H1 (cell line): Measurements from ENCODE around the gene GGT6. TPM values are rescaled to one million over a fixed set of nuclear protein-coding genes. Genes with fewer than 3 reads are reported as not detected.

Experiments
- CTCF ChIA-PET: fragments of 300-600 bp; sonication (Branson Sonifier 250); formaldehyde crosslinking; loops from one replicate; lab custom pipeline; 2021; ENCODE audit not compliant: partially characterized antibody; lab: Charles Lee
- POLR2A ChIA-PET: fragments of 300-600 bp; sonication (Branson Sonifier 250); formaldehyde crosslinking; loops from one replicate; lab custom pipeline; 2021; ENCODE audit warnings: inconsistent platforms; ENCODE audit not compliant: partially characterized antibody; lab: Charles Lee
- DNase-seq, 2 experiments: peaks; one replicate each; pipeline versions ENCODE4 v3.0.0 to v3.0.0-alpha.2; 2010 to 2022; ENCODE audit warnings: low spot score in 2 of 2, low read depth in 1 of 2, mixed read lengths in 1 of 2
- FAIRE-seq: peaks from 2 replicates; lab custom pipeline; 2011; peaks lifted over from hg19 to GRCh38; lab: Jason Lieb, UNC
- H2AFZ ChIP-seq: 2 replicates; pipeline ENCODE4 v1.8.1; 2012; ENCODE audit warnings: low read length, inconsistent platforms
- H2AK5ac ChIP-seq: 2 replicates; pipeline ENCODE4 v1.6.1; 2013; ENCODE audit warnings: low read depth, low read length
- H2BK120ac ChIP-seq: replicated peaks from 2 replicates; pipeline ENCODE3; 2013; ENCODE audit warnings: low read depth, low read length, inconsistent platforms
- H2BK12ac ChIP-seq: 2 replicates; pipeline ENCODE4 v1.6.1; 2013; ENCODE audit warnings: low read depth, low read length
- H2BK15ac ChIP-seq: 2 replicates; pipeline ENCODE4 v1.6.1; 2013; ENCODE audit warnings: low read length
- H2BK20ac ChIP-seq: 2 replicates; pipeline ENCODE4 v1.6.1; 2013; ENCODE audit warnings: low read length
- H2BK5ac ChIP-seq: 2 replicates; pipeline ENCODE4 v1.6.1; 2013; ENCODE audit warnings: low read depth, low read length
- H3K14ac ChIP-seq: 2 replicates; pipeline ENCODE4 v1.6.1; 2013; ENCODE audit warnings: inconsistent platforms; ENCODE audit not compliant: insufficient read length
- H3K18ac ChIP-seq: 2 replicates; pipeline ENCODE4 v1.6.1; 2013; ENCODE audit warnings: low read length; ENCODE audit errors: extremely low read depth
- H3K23ac ChIP-seq: 2 replicates; pipeline ENCODE4 v1.6.1; 2013; ENCODE audit warnings: inconsistent platforms; ENCODE audit not compliant: insufficient read length
- H3K23me2 ChIP-seq: 2 replicates; pipeline ENCODE4 v1.6.1; 2013; ENCODE audit warnings: low read depth, low read length
- H3K27ac ChIP-seq: 2 replicates; pipeline ENCODE4 v1.6.1; 2011; ENCODE audit warnings: low read depth, low read length, inconsistent platforms
- H3K27me3 ChIP-seq, 4 experiments: replicated peaks in 1 of 4; 1 replicate in 1 of 4; 2 replicates in 3 of 4; pipeline versions ENCODE4 v1.6.1 to v1.8.1; 2011 to 2013; ENCODE audit warnings: low read length in 3 of 4, mild to moderate bottlenecking in 3 of 4, inconsistent platforms in 2 of 4, mixed read lengths in 2 of 4, moderate library complexity in 1 of 4; ENCODE audit not compliant: control insufficient read depth in 3 of 4, insufficient read depth in 3 of 4; ENCODE audit errors: extremely low read depth in 1 of 4
- H3K36me3 ChIP-seq, 4 experiments: 2 replicates each; pipeline versions ENCODE4 v1.6.1 to v1.8.1; 2011 to 2013; ENCODE audit warnings: mild to moderate bottlenecking in 4 of 4, low read length in 3 of 4, moderate library complexity in 2 of 4, control low read depth in 1 of 4, inconsistent platforms in 1 of 4; ENCODE audit not compliant: insufficient read depth in 4 of 4, control insufficient read depth in 2 of 4
- H3K4ac ChIP-seq: replicated peaks from 2 replicates; pipeline ENCODE3; 2013; ENCODE audit warnings: low read length, low read depth, mixed read lengths, inconsistent platforms; ENCODE audit not compliant: insufficient read length
- H3K4me1 ChIP-seq, 4 experiments: replicated peaks in 1 of 4; 1 replicate in 1 of 4; 2 replicates in 3 of 4; pipeline versions ENCODE4 v1.6.1 to v1.8.1; 2011 to 2013; ENCODE audit warnings: low read length in 3 of 4, inconsistent platforms in 2 of 4, mixed read lengths in 1 of 4; ENCODE audit not compliant: insufficient read depth in 4 of 4, control insufficient read depth in 3 of 4
- H3K4me2 ChIP-seq, 2 experiments: 2 replicates each; pipeline versions ENCODE4 v1.6.1 to v1.8.1; 2011 to 2013; ENCODE audit warnings: low read depth in 2 of 2, low read length in 2 of 2, control low read depth in 1 of 2, inconsistent platforms in 1 of 2, mild to moderate bottlenecking in 1 of 2; ENCODE audit not compliant: insufficient read depth in 1 of 2
- H3K4me3 ChIP-seq, 4 experiments: fragments of 200-600, 300-600 bp in 1 of 4; sonication (generic), shearing (Covaris generic), sonication (Bioruptor Twin) in 1 of 4; 2 replicates each; pipeline versions ENCODE4 v1.5.1 to v1.8.1; 2011 to 2016; ENCODE audit warnings: low read length in 4 of 4, low read depth in 3 of 4, control low read depth in 2 of 4, inconsistent platforms in 2 of 4, mild to moderate bottlenecking in 2 of 4, mixed read lengths in 1 of 4, moderate library complexity in 1 of 4; ENCODE audit not compliant: insufficient read depth in 2 of 4; ENCODE audit errors: extremely low read depth in 1 of 4
- H3K56ac ChIP-seq: replicated peaks from 2 replicates; pipeline ENCODE3; 2013; ENCODE audit warnings: low read depth, mild to moderate bottlenecking, mixed read lengths, low read length, inconsistent platforms; ENCODE audit not compliant: insufficient read length
- H3K79me1 ChIP-seq: 2 replicates; pipeline ENCODE4 v1.6.1; 2013; ENCODE audit warnings: low read depth, low read length, control low read depth
- H3K79me2 ChIP-seq, 2 experiments: 2 replicates each; pipeline versions ENCODE4 v1.6.1 to v1.8.1; 2012 to 2013; ENCODE audit warnings: low read length in 2 of 2, mild to moderate bottlenecking in 2 of 2, inconsistent platforms in 1 of 2; ENCODE audit not compliant: insufficient read depth in 2 of 2, control insufficient read depth in 1 of 2
- H3K9ac ChIP-seq, 4 experiments: replicated peaks in 1 of 4; 1 replicate in 1 of 4; 2 replicates in 3 of 4; pipeline versions ENCODE4 v1.6.1 to v1.8.1; 2011 to 2013; ENCODE audit warnings: low read depth in 3 of 4, low read length in 3 of 4, control low read depth in 2 of 4, mild to moderate bottlenecking in 2 of 4, moderate library complexity in 2 of 4, inconsistent platforms in 1 of 4; ENCODE audit errors: extremely low read depth in 1 of 4
- H3K9me3 ChIP-seq, 2 experiments: 2 replicates each; pipeline versions ENCODE4 v1.6.1 to v1.8.1; 2012 to 2013; ENCODE audit warnings: mild to moderate bottlenecking in 2 of 2, moderate library complexity in 2 of 2, control low read depth in 1 of 2, inconsistent platforms in 1 of 2, low read depth in 1 of 2, low read length in 1 of 2, mixed read lengths in 1 of 2; ENCODE audit not compliant: insufficient read depth in 2 of 2
- H4K20me1 ChIP-seq, 2 experiments: replicated peaks in 1 of 2; 2 replicates each; pipeline versions ENCODE3 to v1.8.1; 2011 to 2013; ENCODE audit warnings: inconsistent platforms in 2 of 2, low read length in 2 of 2, mild to moderate bottlenecking in 1 of 2; ENCODE audit not compliant: insufficient read depth in 2 of 2, control insufficient read depth in 1 of 2
- H4K5ac ChIP-seq: 2 replicates; pipeline ENCODE4 v1.6.1; 2013; ENCODE audit warnings: low read length, low read depth, mixed read lengths, inconsistent platforms; ENCODE audit not compliant: insufficient read length
- H4K8ac ChIP-seq: 2 replicates; pipeline ENCODE4 v1.8.0; 2013; ENCODE audit warnings: mild to moderate bottlenecking, moderate library complexity, low read length, inconsistent platforms; ENCODE audit not compliant: insufficient read depth; ENCODE audit errors: extremely low read depth
- H4K91ac ChIP-seq: replicated peaks from 2 replicates; pipeline ENCODE3; 2013; ENCODE audit warnings: low read length, mixed read lengths, inconsistent platforms; ENCODE audit not compliant: insufficient read length
- EP300 ChIP-seq, 2 experiments: IDR thresholded peaks; 1 replicate in 1 of 2; 2 replicates in 1 of 2; pipeline ENCODE4 v1.6.1; 2011 to 2012; ENCODE audit warnings: low read depth in 2 of 2, low read length in 2 of 2, mild to moderate bottlenecking in 2 of 2, borderline replicate concordance in 1 of 2, inconsistent platforms in 1 of 2, moderate library complexity in 1 of 2
- JUN ChIP-seq: IDR thresholded peaks from 2 replicates; pipeline ENCODE4 v1.6.1; 2011; ENCODE audit warnings: low read depth, mild to moderate bottlenecking, improper control_type of control experiment, low read length
- NRF1 ChIP-seq: IDR thresholded peaks from 2 replicates; pipeline ENCODE4 v1.6.1; 2011; ENCODE audit warnings: mild to moderate bottlenecking, low read depth, low read length, improper control_type of control experiment
- PHF8 ChIP-seq: fragments of 200-600 bp; sonication (generic); conservative IDR thresholded peaks from 2 replicates; pipeline ENCODE4 v1.7.1; 2012; ENCODE audit warnings: low read depth, mild to moderate bottlenecking, inconsistent platforms, low read length, moderate library complexity
- TBP ChIP-seq: IDR thresholded peaks from 2 replicates; pipeline ENCODE4 v1.6.1; 2011; ENCODE audit warnings: low read depth, low read length, improper control_type of control experiment
- YY1 ChIP-seq: IDR thresholded peaks from 2 replicates; pipeline ENCODE4 v1.6.1; 2011; ENCODE audit warnings: low read depth, mild to moderate bottlenecking, low read length
- ZNF274 ChIP-seq: IDR thresholded peaks from 2 replicates; pipeline ENCODE4 v1.7.0; 2012; ENCODE audit warnings: low read length, borderline replicate concordance; ENCODE audit errors: extremely low read depth
- WGBS, 2 experiments: shearing (Covaris generic) in 1 of 2; methylation state at CpG; one replicate each; pipeline versions ENCODE4 v1.1.6 to v1.1.7; 2013 to 2015; ENCODE audit warnings: low lambda C conversion rate in 2 of 2, mixed read lengths in 2 of 2, inconsistent platforms in 1 of 2, low coverage in 1 of 2, missing lambda C conversion rate in 1 of 2; ENCODE audit not compliant: insufficient replicate concordance in 2 of 2, insufficient coverage in 1 of 2, insufficient read length in 1 of 2; ENCODE audit errors: extremely low coverage in 1 of 2, missing lambda C conversion rate in 1 of 2; 5-methylcytosine and 5-hydroxymethylcytosine counted together
- polyA plus RNA-seq, 7 experiments: library from polyadenylated mRNA; depleted of rRNA in 3 of 7; stranded (reverse) in 5 of 7; unstranded in 2 of 7; fragments of >200 nt in 5 of 7; fragments of 200-250 nt in 2 of 7; gene quantifications; 1 replicate in 5 of 7; 2 replicates in 1 of 7; 4 replicates in 1 of 7; pipeline versions ENCODE4 v1.2.1 to v1.2.3, GENCODE V29; 2011 to 2013; ENCODE audit warnings: missing spikeins in 2 of 7, mixed read lengths in 2 of 7
- total RNA-seq: library from RNA; stranded (reverse); fragmentation: NEBNext Ultra II Directional; extraction: Animal tissue kit (Norgen Biotek cat#: 25700); gene quantifications from 2 replicates; pipeline ENCODE4 v1.2.1, GENCODE V29; 2021

GGT6 gene
- total and polyA plus RNA-seq, 2 of the 8 experiments (the other 6 are each of a cell fraction or from before 2014, with no cell fraction given) = 0.18 TPM; not detected in 1

DNA sequence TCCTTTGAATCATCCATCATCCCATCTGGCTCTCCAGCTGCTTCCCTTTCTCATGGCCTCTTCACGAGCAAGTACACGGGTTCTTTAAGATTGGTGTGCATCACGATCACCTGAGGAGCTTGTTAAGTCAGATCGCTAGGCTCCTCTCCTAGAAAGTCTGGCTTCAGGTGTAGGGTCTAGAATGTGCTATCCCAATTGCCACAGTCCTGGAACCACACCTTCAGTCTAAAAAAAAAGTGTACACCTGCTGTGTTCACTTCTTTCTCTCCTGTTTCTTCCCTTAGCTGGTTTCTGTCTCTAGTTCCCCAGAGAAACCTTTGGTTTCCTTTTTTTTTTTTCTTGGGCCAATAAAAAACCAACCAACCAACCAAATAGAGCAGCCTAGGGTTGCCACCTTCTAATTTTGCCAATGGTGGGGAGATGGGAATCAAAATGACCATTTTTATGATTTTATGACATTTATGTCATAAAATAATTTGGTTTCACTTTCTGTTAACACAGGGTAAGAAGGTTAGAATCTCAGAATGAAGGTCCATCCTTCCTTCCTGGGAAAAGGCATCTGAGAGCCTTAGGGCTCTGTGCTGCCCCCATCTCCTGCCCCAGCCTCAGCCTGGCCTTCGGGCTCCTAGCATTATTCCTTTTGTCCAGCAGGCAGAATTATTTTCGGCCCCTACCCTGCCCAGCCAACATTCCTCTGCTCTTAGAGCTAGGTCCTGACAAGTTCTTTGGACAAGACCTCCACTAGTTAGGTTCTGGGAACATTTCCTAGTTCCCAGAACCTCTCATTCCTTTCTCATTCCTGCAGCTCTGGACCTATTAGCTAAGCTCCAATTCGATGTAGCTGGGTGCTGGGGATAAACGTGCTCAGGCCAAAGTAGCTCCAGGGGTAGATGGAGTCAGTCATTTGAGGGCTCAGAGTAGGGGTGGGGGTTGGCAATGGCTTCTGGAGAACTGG lies 1.9 kb upstream of the GGT6 start:
- no peak for TF ChIP-seq JUN
- no peak for TF ChIP-seq ZNF274
- TF ChIP-seq PHF8 = no peak
- no peak for TF ChIP-seq NRF1
- TF ChIP-seq YY1 = no peak
- no peak for TF ChIP-seq TBP
- no peak for TF ChIP-seq EP300 (IDR thresholded peaks at IDR 0.05; ENCODE audit: borderline replicate concordance in 1 of 2, low read depth in 2 of 2, low read length in 2 of 2)

More for the DNA sequence above, 1.9 kb upstream of the GGT6 start:
- Histone ChIP-seq H3K27me3 (no peaks in the 10 kb centered on the region; a peak in 1 of 7 replicates), H2BK120ac (no peak overlapping the region), H2BK5ac (no peak overlapping the region), H3K14ac (no peak overlapping the region), H4K5ac (no peak overlapping the region), H3K23ac (no peak overlapping the region), H3K27ac (no peak overlapping the region), H3K9me3 (no peaks in the 10 kb centered on the region), H2BK20ac (no peak overlapping the region), H3K79me2 (no peaks in the 10 kb centered on the region), H2AK5ac (no peak overlapping the region), H2BK12ac (no peak overlapping the region), H4K20me1 (no peaks in the 10 kb centered on the region), H3K4me1 (peaks cover 0 to 9% (median 5%) of the 10 kb centered on the region in 4 experiments; a peak in 5 of 7 replicates), H4K91ac (no peak overlapping the region), H3K18ac (no peak overlapping the region), H3K9ac (no peak overlapping the region), H4K8ac (no peak overlapping the region), H3K56ac (no peak overlapping the region), H3K23me2 (no peaks in the 10 kb centered on the region), H3K4ac (no peak overlapping the region), H3K36me3 (no peaks in the 10 kb centered on the region), H2BK15ac (no peak overlapping the region), H3K4me2 (no peak overlapping the region), H3K4me3 (no peak overlapping the region), H3K79me1 (no peaks in the 10 kb centered on the region), H2AFZ (no peak overlapping the region)
- no peak for FAIRE-seq
- ChIA-PET CTCF (interaction anchor here (0.6 to 4.1 kb wide), 19 partner anchors 9 to 338 kb away, joined by 3 to 32 read pairs (median 3); partner anchors contain the start of gene C17orf107), POLR2A (interaction anchor here (1.9 to 32.8 kb wide), 2 partner anchors 9 to 33 kb away, joined by 6 to 546 read pairs; no protein-coding TSS in a partner anchor)
- DNase-seq = no peak
- WGBS, 2 experiments = 89% methylated on average over 8 of the region's 8 CpGs; no CpG with 5 or more reads in 1 of the 2 experiments
